ENCODE results near the gene MKKS. TPM values are rescaled to one million over a fixed set of nuclear protein-coding genes. Genes with fewer than 3 reads are reported as not detected.
A peak's percentile ranks its signal among the peaks of the same experiment; 100 is the strongest.

MKKS gene
- total and polyA plus RNA-seq, 2 donors (not counting 1 experiment from before 2014, with no cell fraction given), result 6.0 to 12.6 TPM

DNA sequence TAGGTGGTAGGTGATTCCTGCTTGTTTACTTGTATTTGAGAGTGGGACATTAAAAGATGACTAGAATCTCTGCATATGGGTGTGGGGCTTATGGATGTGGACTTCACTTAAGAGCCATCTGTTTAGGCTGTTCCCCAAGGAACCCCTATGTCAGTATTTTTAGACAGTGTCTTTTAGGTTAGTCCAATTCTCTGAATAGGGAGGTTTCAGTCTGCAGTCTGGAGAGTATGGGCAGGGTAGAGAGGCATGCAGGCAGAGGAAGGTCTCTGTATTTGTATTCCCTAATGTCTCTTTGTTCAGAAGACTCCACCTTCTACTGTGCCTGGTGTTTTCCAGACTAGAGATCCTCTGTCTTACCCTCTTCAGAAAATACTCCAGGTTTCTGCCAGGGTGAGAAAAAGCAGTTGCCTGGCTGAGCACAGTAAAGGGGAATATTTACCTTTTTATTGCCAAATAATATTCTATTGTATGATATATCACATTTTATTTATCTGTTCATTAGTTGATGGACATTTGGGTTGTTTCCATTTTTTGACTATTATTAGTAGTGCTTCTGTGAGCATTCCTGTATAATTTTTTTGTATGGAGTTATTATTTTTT lies 20.2 kb upstream of the MKKS start:
- H3K27me3 Mint-ChIP-seq, result no peaks in the 10 kb centered on the region
- ChIA-PET CTCF (no interaction called here), POLR2A (no interaction called here)
- H3K27ac Mint-ChIP-seq, result peak overlapping the region; percentile 5
- Histone ChIP-seq H2AFZ (ENCODE audit: insufficient read depth, low read depth, low read length, poor library complexity, severe bottlenecking) (no peak overlapping the region), H3K79me2 (ENCODE audit: control insufficient read depth, insufficient read depth, low read length) (peaks cover 31% of the 10 kb centered on the region), H3K27me3 (replicated peaks in 1 of 4; ENCODE audit: control extremely low read depth in 1 of 4, control insufficient read depth in 3 of 4, insufficient read depth in 4 of 4, low read length in 3 of 4) (no peaks in the 10 kb centered on the region), H3K36me3 (replicated peaks in 1 of 2; ENCODE audit: control extremely low read depth in 1 of 2, control insufficient read depth in 1 of 2, extremely low read depth in 1 of 2, insufficient read depth in 2 of 2, low read length in 1 of 2) (no peaks in the 10 kb centered on the region), H3K9ac (ENCODE audit: low read length) (no peak overlapping the region), H3K9me3 (ENCODE audit: control extremely low read depth in 1 of 3, control insufficient read depth in 2 of 3, insufficient read depth in 1 of 3, low read length in 2 of 3) (peaks cover 0 to 6% (median 2%) of the 10 kb centered on the region in 3 donors), H3K27ac (ENCODE audit: low read length in 2 of 2) (peak overlapping the region in 1 of 2 donors; percentile 52), H4K20me1 (ENCODE audit: control insufficient read depth, insufficient read depth, low read length, poor library complexity, severe bottlenecking) (no peaks in the 10 kb centered on the region), H3K4me3 (ENCODE audit: control extremely low read depth in 1 of 5, extremely low read depth in 1 of 5, insufficient read depth in 1 of 5, low read depth in 2 of 5, low read length in 4 of 5) (no peak overlapping the region), H3K4me2 (replicated peaks; ENCODE audit: low read depth, low read length, poor library complexity, severe bottlenecking) (no peak overlapping the region), H3K4me1 (ENCODE audit: control insufficient read depth in 2 of 2, insufficient read depth in 2 of 2, low read length in 2 of 2) (peaks cover 7 to 13% of the 10 kb centered on the region in 2 donors)
- peak overlapping the region; percentile 14 for H3K4me3 Mint-ChIP-seq
- intact Hi-C loops (cut with micrococcal nuclease), result no loop called here
- TF ChIP-seq EZH2 (IDR thresholded peaks at IDR 0.05; ENCODE audit: borderline replicate concordance, insufficient read depth, low read depth, low read length, poor library complexity, severe bottlenecking), result no peak
- TF ChIP-seq, protein P1, sequence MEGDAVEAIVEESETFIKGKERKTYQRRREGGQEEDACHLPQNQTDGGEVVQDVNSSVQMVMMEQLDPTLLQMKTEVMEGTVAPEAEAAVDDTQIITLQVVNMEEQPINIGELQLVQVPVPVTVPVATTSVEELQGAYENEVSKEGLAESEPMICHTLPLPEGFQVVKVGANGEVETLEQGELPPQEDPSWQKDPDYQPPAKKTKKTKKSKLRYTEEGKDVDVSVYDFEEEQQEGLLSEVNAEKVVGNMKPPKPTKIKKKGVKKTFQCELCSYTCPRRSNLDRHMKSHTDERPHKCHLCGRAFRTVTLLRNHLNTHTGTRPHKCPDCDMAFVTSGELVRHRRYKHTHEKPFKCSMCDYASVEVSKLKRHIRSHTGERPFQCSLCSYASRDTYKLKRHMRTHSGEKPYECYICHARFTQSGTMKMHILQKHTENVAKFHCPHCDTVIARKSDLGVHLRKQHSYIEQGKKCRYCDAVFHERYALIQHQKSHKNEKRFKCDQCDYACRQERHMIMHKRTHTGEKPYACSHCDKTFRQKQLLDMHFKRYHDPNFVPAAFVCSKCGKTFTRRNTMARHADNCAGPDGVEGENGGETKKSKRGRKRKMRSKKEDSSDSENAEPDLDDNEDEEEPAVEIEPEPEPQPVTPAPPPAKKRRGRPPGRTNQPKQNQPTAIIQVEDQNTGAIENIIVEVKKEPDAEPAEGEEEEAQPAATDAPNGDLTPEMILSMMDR (IDR thresholded peaks at IDR 0.05), result no peak
- ATAC-seq (ENCODE audit: low read depth) (no peak), DNase-seq (no peak)
- H3K9me3 Mint-ChIP-seq (ENCODE audit: insufficient read depth), result peaks cover 2% of the 10 kb centered on the region
- peaks cover 19% of the 10 kb centered on the region for H3K4me1 Mint-ChIP-seq

DNA sequence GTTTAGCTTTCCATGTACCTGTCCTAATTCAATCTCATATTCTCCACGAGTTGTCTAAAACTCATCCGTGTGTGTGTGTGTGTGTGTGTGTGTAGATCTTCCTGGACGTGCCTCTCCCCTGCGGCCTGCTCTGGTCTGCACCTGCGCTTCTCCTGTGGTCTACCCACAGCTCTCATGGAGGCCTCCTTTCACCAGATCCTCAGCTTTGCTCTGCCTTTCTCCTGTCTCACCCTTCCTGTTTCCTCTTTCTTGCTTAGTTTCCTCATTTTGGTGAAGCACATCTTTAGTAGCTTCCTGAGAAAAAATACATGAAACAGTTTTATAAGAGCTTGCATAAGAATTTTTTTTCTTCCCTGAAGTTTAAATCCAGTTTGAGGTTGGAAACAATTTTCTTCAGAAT lies 19.2 kb upstream of the MKKS start:
- H3K9me3 Mint-ChIP-seq (ENCODE audit: insufficient read depth), result peaks cover 2% of the 10 kb centered on the region
- H3K27me3 Mint-ChIP-seq, result no peaks in the 10 kb centered on the region
- H3K27ac Mint-ChIP-seq, result peak overlapping the region; percentile 39
- Histone ChIP-seq H2AFZ (ENCODE audit: insufficient read depth, low read depth, low read length, poor library complexity, severe bottlenecking) (no peak overlapping the region), H3K27me3 (replicated peaks in 1 of 4; ENCODE audit: control extremely low read depth in 1 of 4, control insufficient read depth in 3 of 4, insufficient read depth in 4 of 4, low read length in 3 of 4) (no peaks in the 10 kb centered on the region), H3K27ac (ENCODE audit: low read length in 2 of 2) (peak overlapping the region in 1 of 2 donors; percentile 52), H3K9ac (ENCODE audit: low read length) (no peak overlapping the region), H4K20me1 (ENCODE audit: control insufficient read depth, insufficient read depth, low read length, poor library complexity, severe bottlenecking) (no peaks in the 10 kb centered on the region), H3K79me2 (ENCODE audit: control insufficient read depth, insufficient read depth, low read length) (peaks cover 29% of the 10 kb centered on the region), H3K4me1 (ENCODE audit: control insufficient read depth in 2 of 2, insufficient read depth in 2 of 2, low read length in 2 of 2) (peaks cover 7 to 13% of the 10 kb centered on the region in 2 donors), H3K4me3 (ENCODE audit: control extremely low read depth in 1 of 5, extremely low read depth in 1 of 5, insufficient read depth in 1 of 5, low read depth in 2 of 5, low read length in 4 of 5) (no peak overlapping the region), H3K36me3 (replicated peaks in 1 of 2; ENCODE audit: control extremely low read depth in 1 of 2, control insufficient read depth in 1 of 2, extremely low read depth in 1 of 2, insufficient read depth in 2 of 2, low read length in 1 of 2) (no peaks in the 10 kb centered on the region), H3K9me3 (ENCODE audit: control extremely low read depth in 1 of 3, control insufficient read depth in 2 of 3, insufficient read depth in 1 of 3, low read length in 2 of 3) (peaks cover 0 to 6% (median 2%) of the 10 kb centered on the region in 3 donors), H3K4me2 (replicated peaks; ENCODE audit: low read depth, low read length, poor library complexity, severe bottlenecking) (peak overlapping the region; percentile 33)
- no peak for TF ChIP-seq EZH2 (IDR thresholded peaks at IDR 0.05; ENCODE audit: borderline replicate concordance, insufficient read depth, low read depth, low read length, poor library complexity, severe bottlenecking)
- TF ChIP-seq, protein P1 (IDR thresholded peaks at IDR 0.05), result no peak
- DNase-seq (peak; percentile 33), ATAC-seq (ENCODE audit: low read depth) (peak; percentile 78)
- peak overlapping the region; percentile 11 for H3K4me3 Mint-ChIP-seq
- intact Hi-C loops (cut with micrococcal nuclease), result no loop called here
- CTCF ChIA-PET, result interaction anchor here (2.6 kb wide), 1 partner anchor 26 kb away, joined by 12 read pairs; no protein-coding TSS in a partner anchor
- 0% methylated on average over 1 of the region's 5 CpGs for WGBS (ENCODE audit: insufficient coverage)
- POLR2A ChIA-PET, result no interaction called here
- H3K4me1 Mint-ChIP-seq, result peaks cover 19% of the 10 kb centered on the region
